Measurements from ENCODE around the gene HRC. TPM values are rescaled to one million over a fixed set of nuclear protein-coding genes. Genes with fewer than 3 reads are reported as not detected.

Gene HRC
- total and polyA plus RNA-seq, 4 donors = 0.14 to 5.7 (median 1.1) TPM

GRCh38 chr19:49153167-49153809 is 1.9 kb downstream of the HRC start:
- no peak for DNase-seq
- H3K36me3 ChIP-seq (ENCODE audit: control insufficient read depth in 4 of 4, insufficient read depth in 4 of 4, low read length in 4 of 4) = no peaks in the 10 kb centered on the region
- no peak overlapping the region for H3K4me3 ChIP-seq
- no peak for ATAC-seq (ENCODE audit: insufficient read depth, low FRiP score)
- H3K9me3 ChIP-seq (ENCODE audit: control insufficient read depth in 4 of 4, insufficient read depth in 3 of 4, low read length in 3 of 4) = peaks cover 0 to 2% (median 0%) of the 10 kb centered on the region in 4 donors
- no peak for TF ChIP-seq CTCF (IDR thresholded peaks at IDR 0.05; ENCODE audit: control extremely low read depth, extremely low read depth)
- H3K9ac ChIP-seq (ENCODE audit: insufficient read depth in 1 of 2, low read length in 2 of 2) = no peak overlapping the region
- WGBS, 2 donors = 79 to 86% methylated on average over 10 of the region's 10 CpGs
- no peaks in the 10 kb centered on the region for H3K27me3 ChIP-seq (ENCODE audit: control insufficient read depth in 3 of 3, insufficient read depth in 3 of 3, low read length in 2 of 3)
- H3K4me1 ChIP-seq (ENCODE audit: control insufficient read depth in 5 of 5, insufficient read depth in 5 of 5, low read length in 5 of 5) = peaks cover 0 to 40% (median 12%) of the 10 kb centered on the region in 5 donors
- peak overlapping the region in 1 of 2 donors; percentile 11 for H3K27ac ChIP-seq (ENCODE audit: low read depth in 1 of 2, low read length in 1 of 2)

- Histone ChIP-seq H3K4me3 (no peak overlapping the region), H3K27ac (ENCODE audit: low read depth in 1 of 2, low read length in 1 of 2) (peak overlapping the region in 1 of 2 donors; percentile 47), H3K9ac (ENCODE audit: insufficient read depth in 1 of 2, low read length in 2 of 2) (no peak overlapping the region), H3K27me3 (ENCODE audit: control insufficient read depth in 3 of 3, insufficient read depth in 3 of 3, low read length in 2 of 3) (no peaks in the 10 kb centered on the region), H3K9me3 (ENCODE audit: control insufficient read depth in 4 of 4, insufficient read depth in 3 of 4, low read length in 3 of 4) (peaks cover 0 to 2% (median 0%) of the 10 kb centered on the region in 4 donors), H3K4me1 (ENCODE audit: control insufficient read depth in 5 of 5, insufficient read depth in 5 of 5, low read length in 5 of 5) (peaks cover 0 to 34% (median 12%) of the 10 kb centered on the region in 5 donors), H3K36me3 (ENCODE audit: control insufficient read depth in 4 of 4, insufficient read depth in 4 of 4, low read length in 4 of 4) (no peaks in the 10 kb centered on the region)
- DNase-seq (no peak), ATAC-seq (ENCODE audit: insufficient read depth, low FRiP score) (no peak)
- 26 to 28% methylated on average over 10 of the region's 10 CpGs for WGBS, 2 donors
- TF ChIP-seq CTCF (IDR thresholded peaks at IDR 0.05; ENCODE audit: control extremely low read depth, extremely low read depth) = no peak
Measured at GRCh38 chr19:49152119-49152550, 3.1 kb downstream of the HRC start.

GRCh38 chr19:49151267-49152118 is 3.7 kb downstream of the HRC start:
- peaks cover 0 to 33% (median 12%) of the 10 kb centered on the region in 5 donors for H3K4me1 ChIP-seq (ENCODE audit: control insufficient read depth in 5 of 5, insufficient read depth in 5 of 5, low read length in 5 of 5)
- H3K36me3 ChIP-seq (ENCODE audit: control insufficient read depth in 4 of 4, insufficient read depth in 4 of 4, low read length in 4 of 4) = no peaks in the 10 kb centered on the region
- H3K9ac ChIP-seq (ENCODE audit: insufficient read depth in 1 of 2, low read length in 2 of 2) = no peak overlapping the region
- peaks cover 0 to 2% (median 0%) of the 10 kb centered on the region in 4 donors for H3K9me3 ChIP-seq (ENCODE audit: control insufficient read depth in 4 of 4, insufficient read depth in 3 of 4, low read length in 3 of 4)
- H3K4me3 ChIP-seq = no peak overlapping the region
- H3K27me3 ChIP-seq (ENCODE audit: control insufficient read depth in 3 of 3, insufficient read depth in 3 of 3, low read length in 2 of 3) = no peaks in the 10 kb centered on the region
- no peak for TF ChIP-seq CTCF (IDR thresholded peaks at IDR 0.05; ENCODE audit: control extremely low read depth, extremely low read depth)
- peak; percentile 2 for ATAC-seq (ENCODE audit: insufficient read depth, low FRiP score)
- WGBS, 2 donors = 9% methylated on average over 45 of the region's 45 CpGs
- DNase-seq = peak; percentile 64 to 70 (median 64)
- peak overlapping the region in 1 of 2 donors; percentile 92 for H3K27ac ChIP-seq (ENCODE audit: low read depth in 1 of 2, low read length in 1 of 2)
